Fibroblast of skin of right quadriceps (primary cell): ENCODE data around the gene RGS2.

Experiments
- DNase-seq: peaks from one replicate; pipeline ENCODE4 v3.0.0-alpha.2; 2013

RGS2 gene

GRCh38 chr1:192832492-192832891 is 23.7 kb downstream of the RGS2 start:
- DNase-seq, result no peak

- DNase-seq, result no peak
These were observed 26.3 kb downstream of the RGS2 start for GRCh38 chr1:192835116-192835515.

- no peak for DNase-seq
These were observed 30.6 kb downstream of the RGS2 start for GRCh38 chr1:192839162-192840066.

- no peak for DNase-seq
These were observed 35.5 kb downstream of the RGS2 start for GRCh38 chr1:192844360-192844759.

GRCh38 chr1:192846950-192847349 is 38.1 kb downstream of the RGS2 start:
- peak; percentile 69 for DNase-seq

GRCh38 chr1:192849011-192849410 is 40.2 kb downstream of the RGS2 start:
- no peak for DNase-seq

- no peak for DNase-seq
These were observed 40.6 kb downstream of the RGS2 start for GRCh38 chr1:192849442-192849841.

GRCh38 chr1:192852001-192852947 is 43.4 kb downstream of the RGS2 start:
- DNase-seq, result no peak

GRCh38 chr1:192858456-192858855 is 49.6 kb downstream of the RGS2 start:
- no peak for DNase-seq

GRCh38 chr1:192859808-192860207 is 51.0 kb downstream of the RGS2 start:
- DNase-seq, result no peak

- no peak for DNase-seq
These were observed 51.8 kb downstream of the RGS2 start for GRCh38 chr1:192860478-192861185.

- no peak for DNase-seq
These were observed 53.0 kb downstream of the RGS2 start for GRCh38 chr1:192861860-192862259.
